Stimulated activated CD4-positive, alpha-beta T cell treated with anti-CD3 and anti-CD28 coated beads, Interleukin-4, amount 100 ng/mL, for 4 hours (primary cell): Measurements from ENCODE around the gene PGAP3.

Experiments
- DNase-seq, 2 experiments: peaks; one replicate each; pipeline ENCODE4 v3.0.0-alpha.2; 2020

The PGAP3 gene

GRCh38 chr17:39633570-39634183 lies 54.2 kb downstream of the PGAP3 start:
- DNase-seq, result no peak

- DNase-seq, result no peak
These were observed 55.5 kb downstream of the PGAP3 start for GRCh38 chr17:39632153-39632941.

- no peak for DNase-seq
These were observed 56.5 kb downstream of the PGAP3 start for GRCh38 chr17:39631403-39631802.

- DNase-seq, result no peak
These were observed 58.0 kb downstream of the PGAP3 start for GRCh38 chr17:39629898-39630297.

- no peak for DNase-seq
These were observed 58.4 kb downstream of the PGAP3 start for GRCh38 chr17:39629494-39629880.

GRCh38 chr17:39628655-39629493 lies 59.0 kb downstream of the PGAP3 start:
- no peak for DNase-seq

GRCh38 chr17:39627712-39628516 lies 59.9 kb downstream of the PGAP3 start:
- no peak for DNase-seq

- DNase-seq, result no peak
These were observed 60.7 kb downstream of the PGAP3 start for GRCh38 chr17:39627047-39627711.

GRCh38 chr17:39626171-39627046 lies 61.4 kb downstream of the PGAP3 start, which contains the start of gene PPP1R1B:
Gene PPP1R1B (plus strand): TSS chr17:39626952. CDS start chr17:39627393, 441 bp downstream.
- DNase-seq, result peak in 1 of 2 experiments; percentile 47

- no peak for DNase-seq
These were observed 62.6 kb downstream of the PGAP3 start for GRCh38 chr17:39625198-39625785.

- DNase-seq, result no peak
These were observed 63.5 kb downstream of the PGAP3 start for GRCh38 chr17:39624313-39624712.

- DNase-seq, result peak; percentile 76 to 87
These were observed 64.4 kb downstream of the PGAP3 start for GRCh38 chr17:39623356-39623950.

- peak in 1 of 2 experiments; percentile 19 for DNase-seq
These were observed 65.4 kb downstream of the PGAP3 start for GRCh38 chr17:39622380-39623006.

- DNase-seq, result peak; percentile 80 to 81
These were observed 66.1 kb downstream of the PGAP3 start for GRCh38 chr17:39621523-39622379.
